DMS 273 (cell line): ENCODE data around the gene POLD4.

ENCODE experiments used
- DNase-seq: peaks from one replicate; lab custom pipeline; 2025; ENCODE audit not compliant: unreplicated experiment; lab: John Stamatoyannopoulos, UW

The POLD4 gene

GRCh38 chr11:67371911-67372320 lies 18.6 kb upstream of the POLD4 start:
- no peak for DNase-seq

DNA sequence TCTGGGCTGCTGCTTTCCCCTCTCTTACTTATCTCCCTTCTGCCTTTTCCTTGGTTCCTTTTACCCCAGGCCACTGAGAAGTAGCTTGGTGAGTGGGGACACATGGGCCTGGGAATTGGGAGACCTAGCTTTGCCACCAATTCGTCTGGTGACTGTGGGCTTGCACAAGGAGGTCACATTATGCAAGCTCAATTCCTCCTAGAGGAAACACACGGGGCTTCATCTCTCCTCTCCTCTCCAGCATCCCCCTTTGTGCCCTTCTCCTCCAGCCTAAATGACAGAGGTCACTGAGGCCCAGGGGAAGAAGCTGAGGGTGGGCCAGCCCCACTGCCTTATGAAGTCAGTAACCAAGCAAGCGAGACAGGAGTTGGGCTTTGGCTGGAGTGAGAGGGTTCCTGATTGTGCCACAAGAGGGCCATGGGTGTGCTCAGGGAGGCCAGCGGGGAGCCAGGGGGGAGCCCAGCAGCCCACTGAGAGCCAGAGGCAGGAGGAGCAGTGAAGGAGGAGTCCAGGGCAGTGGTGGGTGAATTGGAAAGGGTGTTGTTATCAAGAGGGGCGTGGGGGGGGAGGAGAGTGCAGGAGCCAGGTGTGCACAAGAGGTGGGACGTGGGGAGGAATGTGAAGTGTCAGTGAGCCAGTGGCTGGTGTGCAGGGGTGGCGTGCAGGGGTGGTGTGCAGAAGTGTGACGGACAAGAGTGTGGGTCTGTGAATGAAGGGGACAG lies 18.0 kb upstream of the POLD4 start:
- peak; percentile 52 for DNase-seq

GRCh38 chr11:67370351-67371076 lies 17.2 kb upstream of the POLD4 start:
- DNase-seq = no peak

- peak; percentile 29 for DNase-seq
Measured at GRCh38 chr11:67369801-67370284, 16.5 kb upstream of the POLD4 start.

DNA sequence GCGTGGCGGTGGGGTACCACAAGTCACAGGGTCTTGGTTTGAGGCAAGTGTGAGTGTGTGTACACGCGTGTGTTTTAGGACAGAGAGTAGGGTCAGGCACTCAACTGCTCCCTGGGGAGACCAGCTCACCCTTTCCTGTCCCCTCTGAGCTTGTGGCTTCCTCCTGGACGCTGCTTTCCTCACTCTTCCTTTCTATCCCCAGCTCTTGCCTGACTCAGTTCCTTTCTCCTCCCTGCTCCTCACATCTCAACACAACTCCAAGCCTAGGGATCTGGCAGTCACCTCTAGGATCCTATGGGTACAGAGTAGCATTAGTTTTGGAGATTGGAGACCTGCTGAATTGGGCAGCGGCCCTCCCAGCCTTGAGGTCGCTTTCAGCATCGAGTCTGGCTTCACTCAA lies 15.9 kb upstream of the POLD4 start:
- no peak for DNase-seq

DNA sequence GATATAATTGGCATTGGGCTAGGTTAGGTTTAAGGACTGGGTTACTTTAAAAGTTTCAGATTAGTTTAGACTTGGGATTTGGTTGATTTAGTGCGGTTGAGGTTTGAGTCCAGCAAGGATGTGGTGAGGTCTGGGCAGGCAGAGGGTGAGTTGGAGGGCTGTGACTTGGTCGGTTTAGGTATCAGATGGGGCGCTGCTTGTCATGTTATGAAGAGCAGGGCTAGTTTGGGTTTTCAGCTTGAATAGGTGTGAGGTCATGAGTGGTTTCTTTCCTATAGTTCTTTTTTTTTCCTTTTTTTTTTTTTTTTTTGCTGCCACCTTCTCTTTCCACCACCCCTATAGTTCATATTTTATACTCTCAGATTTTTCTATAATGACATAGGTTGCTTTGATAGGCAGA lies 15.3 kb upstream of the POLD4 start:
- DNase-seq = no peak

DNA sequence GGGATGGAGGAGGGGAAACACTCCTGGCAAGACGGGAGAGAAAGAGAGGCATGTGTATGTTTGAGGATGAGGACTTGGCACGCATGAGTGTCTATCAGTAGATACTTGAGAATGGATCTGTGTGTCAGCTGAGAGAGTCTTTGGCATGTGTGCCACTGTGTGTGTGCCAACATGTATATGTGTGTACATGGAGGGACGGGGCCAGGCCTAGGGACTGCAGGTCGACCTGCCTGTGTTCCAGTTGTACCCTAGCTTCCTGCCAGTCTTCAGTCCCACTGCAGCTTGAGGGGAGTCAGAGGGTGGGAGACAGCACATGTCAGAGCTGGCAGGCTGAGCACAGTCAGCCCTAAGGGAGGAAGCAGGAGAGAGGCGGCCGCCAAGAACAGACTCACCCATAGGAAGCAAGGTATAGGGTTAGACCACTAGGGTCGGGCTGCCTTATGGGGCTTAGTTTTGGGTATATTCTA lies 14.4 kb upstream of the POLD4 start:
- DNase-seq = peak; percentile 47

- peak; percentile 61 for DNase-seq
Measured at GRCh38 chr11:67366961-67367760, 13.8 kb upstream of the POLD4 start.

DNA sequence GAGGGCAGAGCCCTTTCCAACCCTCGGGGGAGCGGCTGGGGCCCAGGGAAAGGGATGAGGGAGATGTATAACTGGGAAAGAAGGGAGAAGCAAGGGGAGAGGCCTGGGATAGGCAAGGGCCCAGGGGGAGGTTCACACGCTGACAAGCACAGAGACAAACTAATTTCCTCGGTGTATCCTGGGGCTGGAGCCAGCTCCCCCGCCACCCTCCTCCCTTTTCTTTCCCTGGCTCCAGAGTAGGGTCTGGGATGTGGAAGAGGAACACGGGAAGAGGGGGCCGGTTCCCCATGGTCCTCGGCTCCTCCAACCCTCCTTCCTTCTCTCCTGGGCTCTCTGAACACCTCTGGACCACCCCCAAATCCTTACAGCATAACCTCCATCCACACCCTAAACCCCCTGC lies 13.2 kb upstream of the POLD4 start:
- peak; percentile 46 for DNase-seq

DNA sequence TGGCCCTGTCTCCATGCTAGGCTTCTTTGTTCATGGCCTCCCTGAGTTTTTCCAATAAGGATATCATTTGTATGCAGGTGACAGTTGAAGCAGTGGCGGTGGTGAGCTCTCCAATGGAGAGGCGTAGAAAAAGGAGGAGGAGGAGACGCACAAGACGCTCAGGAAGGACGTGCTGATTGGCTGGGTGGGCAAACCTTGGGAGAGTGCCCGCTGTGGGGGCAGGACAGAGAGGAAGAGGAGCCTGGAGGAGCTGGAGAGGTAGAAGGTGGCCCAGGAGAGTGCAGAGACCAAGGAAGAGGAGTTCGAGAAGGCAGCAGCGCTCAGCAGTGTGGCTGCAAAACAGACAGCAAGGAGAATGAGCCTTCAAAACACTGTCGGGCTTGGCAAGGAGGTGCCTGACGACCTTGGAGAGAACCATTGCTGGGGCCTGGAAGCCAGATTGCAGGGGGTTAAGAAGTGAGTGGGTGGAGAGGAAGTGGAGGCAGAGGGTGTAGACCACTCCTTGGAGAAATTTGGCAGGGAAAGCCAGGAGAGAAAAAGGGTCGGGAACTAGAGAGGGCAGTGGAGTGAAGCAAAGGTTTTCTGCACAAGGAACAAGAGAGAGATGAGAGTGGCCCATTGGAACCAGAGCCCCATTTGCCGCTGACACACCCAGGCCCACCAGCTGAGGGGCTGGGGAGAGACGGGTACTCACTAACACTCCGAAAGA lies 12.5 kb upstream of the POLD4 start:
- DNase-seq = no peak

DNA sequence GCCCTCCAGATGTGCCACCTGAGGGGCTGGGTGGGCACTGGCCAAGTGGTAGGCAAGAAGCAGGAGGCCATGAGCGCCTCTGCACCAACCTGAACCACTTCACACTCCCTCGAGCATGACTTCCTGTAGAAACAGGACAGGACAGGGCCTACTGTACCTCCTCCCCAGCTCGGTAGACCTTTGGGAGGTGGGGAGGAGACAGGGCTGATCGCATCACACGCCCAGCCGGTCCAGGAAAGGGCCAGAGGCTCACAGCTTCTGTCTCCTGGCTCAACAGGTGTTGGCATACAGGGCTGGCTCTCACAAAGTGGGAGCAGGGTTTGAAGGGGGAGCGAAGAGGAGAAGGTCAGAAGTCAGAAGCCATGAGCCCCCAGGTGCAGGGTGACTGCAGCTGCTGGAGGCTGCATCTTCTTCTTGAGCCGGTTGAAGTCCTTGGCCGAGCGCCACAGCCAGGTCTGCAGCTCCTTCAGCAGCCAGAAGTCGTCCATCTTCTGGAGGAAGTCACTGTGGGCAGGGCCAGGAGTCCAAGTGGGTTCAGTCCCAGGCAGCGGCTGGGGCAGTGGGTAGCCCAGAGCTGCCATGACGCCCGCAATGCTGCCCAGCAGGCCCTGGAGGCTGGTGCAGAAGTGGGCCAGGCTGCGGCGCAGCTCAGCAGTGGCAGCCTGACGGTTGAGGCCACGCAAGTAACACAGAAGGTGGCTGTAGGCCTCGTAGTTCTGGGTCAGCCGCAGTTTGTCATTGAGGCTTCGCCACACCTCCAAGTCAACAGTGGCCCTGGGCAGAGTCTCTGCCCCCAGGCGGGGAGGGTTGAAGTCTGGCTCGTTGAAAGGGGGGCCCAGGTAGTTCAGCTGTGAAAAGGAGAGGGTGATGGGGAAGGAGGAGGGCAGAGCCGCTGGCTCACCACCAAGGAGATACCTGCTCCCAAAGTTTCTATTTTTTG lies 11.7 kb upstream of the POLD4 start:
- DNase-seq = no peak

- DNase-seq = no peak
Measured at GRCh38 chr11:67364169-67364568, 10.8 kb upstream of the POLD4 start.

DNA sequence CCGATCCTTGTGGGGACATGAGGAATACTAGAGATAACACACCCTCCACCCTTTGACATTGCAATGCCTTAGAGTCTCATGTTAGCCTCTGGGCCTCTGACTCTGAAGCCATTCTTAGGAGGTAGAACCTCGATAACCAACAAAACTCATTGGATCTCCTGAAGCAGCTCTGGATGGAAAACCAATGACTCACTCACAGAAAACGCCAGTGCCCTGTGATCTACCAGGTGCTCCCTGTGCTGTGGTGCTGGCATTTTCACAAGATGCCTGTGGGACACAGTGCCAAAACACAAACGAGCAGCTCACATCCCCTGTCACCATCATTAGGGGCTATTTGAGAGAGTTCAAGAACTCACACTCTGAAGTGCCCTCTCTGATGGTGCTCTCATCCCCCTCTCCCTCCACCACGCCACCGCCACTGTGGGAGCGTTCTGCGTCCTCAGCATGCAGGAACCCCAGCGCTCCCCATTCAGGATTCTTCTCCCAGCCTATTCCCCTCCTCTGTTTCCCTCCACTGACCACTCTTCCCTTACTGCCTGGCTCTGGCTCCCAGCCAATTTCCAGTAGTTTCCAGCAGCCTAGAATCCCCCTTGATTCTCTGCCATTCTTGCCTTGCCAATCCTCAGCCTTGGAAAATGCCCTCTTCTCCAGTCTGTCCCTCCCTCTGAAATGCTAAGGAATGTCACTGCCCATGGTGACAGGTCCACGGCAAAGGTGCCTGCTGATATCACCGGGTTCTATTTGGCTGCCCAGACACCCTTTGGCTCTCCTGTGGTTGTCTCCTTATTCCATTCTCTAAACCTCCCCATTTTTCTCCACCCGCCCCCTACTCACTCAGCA lies 4.7 kb upstream of the POLD4 start:
- DNase-seq = no peak

- DNase-seq = peak; percentile 80
Measured at GRCh38 chr11:67356864-67357561, 3.7 kb upstream of the POLD4 start.

DNA sequence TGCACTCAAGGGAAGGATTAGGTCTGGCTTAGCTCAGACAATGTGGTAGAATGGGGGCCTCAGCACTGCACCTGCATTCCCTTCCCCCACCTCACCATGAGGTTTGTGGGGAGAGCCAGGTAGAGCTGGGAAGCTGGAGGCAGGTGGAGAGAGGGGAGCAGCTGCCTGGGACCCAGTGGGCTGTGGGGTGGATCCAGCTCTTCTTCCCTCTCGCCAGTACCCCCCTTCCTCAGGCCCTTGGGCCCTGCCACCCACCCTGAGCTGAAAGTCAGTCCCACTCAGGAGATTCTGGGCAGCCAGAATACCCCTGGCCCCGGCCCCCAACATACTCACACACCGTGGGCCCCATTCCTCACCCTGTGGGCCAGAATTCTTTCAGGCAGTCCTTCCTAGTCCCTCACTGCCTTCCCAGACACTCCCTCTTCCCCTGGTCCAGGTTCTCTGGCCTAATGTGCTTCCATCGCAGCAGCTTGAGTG lies 3.1 kb upstream of the POLD4 start:
- DNase-seq = no peak

DNA sequence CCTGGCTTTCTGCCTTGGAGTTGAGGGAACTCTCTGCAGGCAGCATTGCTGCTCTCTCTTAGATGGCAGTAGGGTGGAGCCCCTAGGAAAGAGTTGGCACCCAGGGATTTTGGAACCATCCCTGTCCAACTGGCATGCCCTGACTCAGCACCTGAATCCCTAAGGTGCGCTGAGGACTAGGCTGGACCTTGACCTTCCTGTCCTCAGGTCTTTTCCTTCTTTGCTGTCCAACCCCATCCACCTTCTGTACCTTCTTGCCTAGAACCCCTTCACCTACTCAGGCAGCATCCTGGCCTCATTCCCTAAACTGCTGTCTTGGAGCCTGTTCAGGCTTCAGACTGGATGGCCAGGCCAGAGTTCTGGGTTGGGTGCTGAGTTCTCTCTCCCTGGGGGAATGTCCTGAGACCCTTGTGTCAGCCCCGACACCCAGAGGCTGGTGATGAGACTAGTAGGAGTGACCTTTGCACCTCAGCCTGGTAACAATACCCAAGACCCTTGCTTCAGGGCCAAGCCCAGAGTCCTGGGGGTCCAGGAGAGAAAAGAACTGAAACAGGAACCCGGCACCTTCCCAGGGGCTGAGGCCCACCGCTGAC lies 2.5 kb upstream of the POLD4 start:
- no peak for DNase-seq

DNA sequence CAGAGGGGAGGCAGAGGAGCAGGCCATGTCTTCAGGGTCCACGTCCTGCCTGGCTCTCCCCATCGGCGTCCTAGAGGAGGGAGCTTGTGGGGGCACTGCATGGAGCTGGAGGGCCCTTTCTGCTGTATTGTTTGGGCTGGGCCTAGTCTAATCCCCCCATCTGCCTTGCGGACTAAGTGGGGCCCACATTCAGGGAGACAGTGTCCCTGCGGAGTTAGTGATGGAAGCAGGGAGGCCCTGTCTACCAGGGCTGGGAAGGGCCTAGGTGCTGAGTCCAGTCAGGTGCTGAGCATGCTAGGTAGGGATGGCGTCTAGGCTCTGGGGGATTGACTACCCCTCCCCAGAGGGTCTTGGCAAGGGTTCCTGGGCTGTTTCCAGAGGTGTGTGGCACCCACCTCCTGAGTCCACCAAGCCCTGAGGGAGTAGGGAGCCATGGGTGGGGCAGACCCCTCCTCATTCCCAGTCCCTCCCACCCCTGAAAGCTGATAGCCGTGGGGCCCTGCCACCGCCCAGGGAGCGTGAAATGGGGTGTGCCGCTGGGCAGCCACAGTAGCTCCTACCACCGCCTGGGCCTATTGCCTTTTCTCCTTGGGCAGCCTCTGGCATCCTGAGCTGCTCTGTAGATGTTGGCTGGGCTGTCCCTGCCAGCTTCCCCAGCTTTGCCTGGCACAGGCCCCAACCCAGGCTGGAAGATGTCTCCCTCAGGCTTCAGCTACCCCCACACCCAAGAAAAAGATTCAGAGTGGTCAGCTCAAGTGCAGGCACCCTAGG lies 1.9 kb upstream of the POLD4 start:
- DNase-seq = no peak
